Uterus (tissue), 2 donors: ENCODE measurements around the gene ARID1B.

Source experiments
- CTCF ChIP-seq, 4 experiments: fragments of 200-600 bp in 2 of 4; fragments of 450-650 bp in 2 of 4; sonication (generic) in 2 of 4; IDR thresholded peaks; one replicate each; pipeline ENCODE4 v1.5.1; 2016 to 2019; ENCODE audit warnings: antibody characterized with exemption in 4 of 4, mild to moderate bottlenecking in 2 of 4, moderate library complexity in 1 of 4
- POLR2A ChIP-seq, 2 donors: fragments of 450-650 bp; IDR thresholded peaks; one replicate each; pipeline ENCODE4 v1.6.1; 2016; ENCODE audit warnings: antibody characterized with exemption in 2 of 2, mild to moderate bottlenecking in 1 of 2, moderate library complexity in 1 of 2

DNA sequence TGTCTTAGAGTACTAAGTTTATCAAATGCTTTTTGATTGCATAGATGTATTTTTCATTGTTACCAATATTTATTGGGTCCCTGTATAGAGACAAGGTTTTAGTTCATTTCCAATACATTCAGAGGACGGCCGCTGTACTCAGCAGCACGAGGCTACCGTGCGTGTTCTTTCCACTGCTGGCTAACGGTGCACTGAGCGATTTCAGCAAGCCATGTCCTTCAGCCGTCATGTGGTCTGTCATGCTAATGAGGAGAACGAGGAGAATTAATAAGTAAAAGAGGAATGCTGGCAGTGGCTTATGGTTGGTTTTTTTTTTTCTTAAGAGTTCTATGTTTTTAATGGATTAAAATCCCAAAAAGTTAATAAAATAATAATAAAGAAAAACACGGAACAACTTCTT lies 253.6 kb downstream of the ARID1B start:
- TF ChIP-seq POLR2A (IDR thresholded peaks at IDR 0.05) (no peak), CTCF (IDR thresholded peaks at IDR 0.05) (no peak)
